ENCODE measurements around the gene CDH4.
"Not testable (repeated sequence)": the region's sequence is repeated elsewhere in the genome, so short reads cannot be mapped to it uniquely, and the experiment has no call there.

Gene CDH4

DNA sequence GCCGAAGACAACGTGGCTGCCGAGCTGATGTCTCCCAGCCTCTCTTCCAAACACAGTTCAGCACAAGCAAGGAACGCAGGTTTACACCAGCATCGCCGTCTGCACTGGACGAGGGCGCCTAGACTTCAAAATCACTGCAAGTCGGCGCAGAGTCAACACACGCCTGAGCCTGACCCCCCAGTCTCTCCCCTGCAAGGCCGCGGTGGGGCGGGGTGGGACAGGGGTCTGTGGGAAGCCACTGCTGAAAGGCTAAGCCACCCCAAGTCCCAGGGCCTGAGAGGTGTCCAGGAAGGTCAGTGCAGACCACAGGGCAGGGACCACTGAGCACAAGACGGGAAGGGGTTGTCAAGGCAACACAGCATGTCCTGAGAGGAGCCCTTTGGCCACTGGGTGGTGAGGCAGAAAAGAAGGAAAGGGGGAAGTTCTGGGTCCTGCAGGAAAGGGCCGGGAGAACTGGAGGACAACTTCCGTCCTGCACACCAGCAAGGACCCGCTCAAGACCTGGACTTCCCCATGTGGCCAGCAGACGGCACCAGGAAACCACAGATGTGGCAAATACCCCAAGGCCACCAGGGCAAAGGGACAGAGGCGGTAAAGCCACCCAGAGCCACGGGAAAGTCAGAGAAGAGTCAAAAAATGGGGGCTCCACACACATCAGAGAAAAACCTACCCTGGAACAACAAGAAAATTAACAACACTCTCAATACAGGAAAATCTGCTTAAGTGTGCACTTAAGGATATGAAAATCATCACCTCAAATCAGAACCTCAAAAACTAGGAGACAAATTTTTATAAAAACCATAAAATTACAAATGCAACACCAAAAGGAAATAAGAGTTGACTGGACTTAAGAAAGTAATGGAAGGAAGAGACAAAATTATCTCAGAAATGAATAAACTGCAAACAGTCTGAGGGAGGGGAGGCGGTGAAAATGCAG, 728.9 kb downstream of the CDH4 start:
- H3K27me3 ChIP-seq (ENCODE audit: control insufficient read depth, insufficient read depth, low read length) = no peaks in the 10 kb centered on the region
- H3K4me1 ChIP-seq (ENCODE audit: control insufficient read depth, insufficient read depth, low read length) = no peaks in the 10 kb centered on the region
- no peak overlapping the region for H3K9ac ChIP-seq (ENCODE audit: low read depth, low read length)
- H3K4me2 ChIP-seq (ENCODE audit: low read length) = no peak overlapping the region
- no peaks in the 10 kb centered on the region for H3K9me3 ChIP-seq (replicated peaks; ENCODE audit: low read length)
- H3K4me3 ChIP-seq (ENCODE audit: low read length) = no peak overlapping the region
- peaks cover 9% of the 10 kb centered on the region for H3K36me3 ChIP-seq (ENCODE audit: insufficient read depth, low read length)

DNA sequence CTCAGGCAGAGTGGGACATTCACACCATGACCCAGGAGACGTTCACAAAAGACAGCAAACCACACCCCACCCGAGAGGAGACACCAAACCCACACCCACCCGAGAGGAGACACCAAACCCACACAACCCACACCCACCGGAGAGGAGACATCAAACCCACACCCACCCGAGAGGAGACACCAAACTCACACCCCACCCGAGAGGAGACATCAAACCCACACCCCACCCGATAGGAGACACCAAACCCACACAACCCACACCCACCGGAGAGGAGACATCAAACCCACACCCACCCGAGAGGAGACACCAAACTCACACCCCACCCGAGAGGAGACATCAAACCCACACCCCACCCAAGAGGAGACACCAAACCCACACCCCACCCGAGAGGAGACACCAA, 729.6 kb downstream of the CDH4 start:
- not testable (repeated sequence) for H3K4me2 ChIP-seq (ENCODE audit: low read length); H3K36me3 ChIP-seq (ENCODE audit: insufficient read depth, low read length); H3K9me3 ChIP-seq (replicated peaks; ENCODE audit: low read length); H3K4me3 ChIP-seq (ENCODE audit: low read length); H3K4me1 ChIP-seq (ENCODE audit: control insufficient read depth, insufficient read depth, low read length); H3K27me3 ChIP-seq (ENCODE audit: control insufficient read depth, insufficient read depth, low read length); H3K9ac ChIP-seq (ENCODE audit: low read depth, low read length)

DNA sequence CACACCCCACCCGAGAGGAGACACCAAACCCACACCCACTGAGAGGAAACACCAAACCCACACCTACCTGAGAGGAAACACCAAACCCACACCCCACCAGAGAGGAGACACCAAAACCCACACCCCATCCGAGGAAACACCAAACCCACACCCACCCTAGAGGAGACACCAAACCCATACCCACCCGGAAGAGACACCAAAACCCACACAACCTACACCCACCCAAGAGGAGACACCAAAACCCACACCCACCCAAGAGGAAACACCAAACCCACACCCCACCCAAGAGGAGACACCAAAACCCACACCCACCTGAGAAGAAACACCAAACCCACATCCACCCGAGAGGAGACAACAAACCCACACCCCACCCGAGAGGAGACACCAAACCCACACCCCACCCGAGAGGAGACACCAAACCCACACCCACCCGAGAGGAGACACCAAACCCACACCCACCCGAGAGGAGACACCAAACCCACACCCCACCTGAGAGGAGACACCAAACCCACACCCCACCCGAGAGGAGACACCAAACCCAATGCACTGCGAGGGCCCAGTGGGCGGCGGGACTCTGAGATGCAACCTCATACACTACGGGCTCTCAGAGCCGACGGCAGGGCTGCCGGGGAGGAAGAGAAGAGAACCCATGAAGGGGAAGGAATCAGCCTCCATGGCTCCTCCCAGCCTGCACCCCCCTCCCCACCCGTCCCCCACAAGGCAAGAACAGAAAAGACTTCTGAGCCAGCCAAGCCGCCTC, 730.3 kb downstream of the CDH4 start:
- H3K9me3 ChIP-seq (replicated peaks; ENCODE audit: low read length) = no peaks in the 10 kb centered on the region
- no peaks in the 10 kb centered on the region for H3K27me3 ChIP-seq (ENCODE audit: control insufficient read depth, insufficient read depth, low read length)
- no peak overlapping the region for H3K4me3 ChIP-seq (ENCODE audit: low read length)
- H3K36me3 ChIP-seq (ENCODE audit: insufficient read depth, low read length) = peaks cover 7% of the 10 kb centered on the region
- H3K4me1 ChIP-seq (ENCODE audit: control insufficient read depth, insufficient read depth, low read length) = no peaks in the 10 kb centered on the region
- H3K4me2 ChIP-seq (ENCODE audit: low read length) = no peak overlapping the region
- no peak overlapping the region for H3K9ac ChIP-seq (ENCODE audit: low read depth, low read length)

DNA sequence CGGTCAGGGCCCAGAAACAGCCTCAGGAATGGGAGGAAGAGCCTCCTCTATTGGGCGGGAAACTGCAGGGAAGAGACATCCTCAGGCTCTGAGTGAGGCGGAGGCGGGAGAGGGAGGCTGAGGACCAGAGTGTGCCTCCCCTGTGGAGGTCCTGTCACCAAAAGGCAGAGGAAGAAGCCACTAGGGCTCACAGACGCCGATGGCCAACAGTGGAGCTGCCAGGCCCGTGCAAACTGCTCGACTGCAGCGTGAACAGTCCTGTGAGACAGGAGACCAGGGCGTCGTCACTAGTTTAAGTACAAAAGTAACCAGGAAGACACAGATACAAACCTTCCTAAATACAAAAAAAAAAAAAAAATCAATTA, 730.9 kb downstream of the CDH4 start:
- H3K36me3 ChIP-seq (ENCODE audit: insufficient read depth, low read length) = peaks cover 7% of the 10 kb centered on the region
- H3K27me3 ChIP-seq (ENCODE audit: control insufficient read depth, insufficient read depth, low read length) = no peaks in the 10 kb centered on the region
- no peaks in the 10 kb centered on the region for H3K9me3 ChIP-seq (replicated peaks; ENCODE audit: low read length)
- H3K4me3 ChIP-seq (ENCODE audit: low read length) = no peak overlapping the region
- H3K4me2 ChIP-seq (ENCODE audit: low read length) = no peak overlapping the region
- no peak overlapping the region for H3K9ac ChIP-seq (ENCODE audit: low read depth, low read length)
- H3K4me1 ChIP-seq (ENCODE audit: control insufficient read depth, insufficient read depth, low read length) = no peaks in the 10 kb centered on the region

DNA sequence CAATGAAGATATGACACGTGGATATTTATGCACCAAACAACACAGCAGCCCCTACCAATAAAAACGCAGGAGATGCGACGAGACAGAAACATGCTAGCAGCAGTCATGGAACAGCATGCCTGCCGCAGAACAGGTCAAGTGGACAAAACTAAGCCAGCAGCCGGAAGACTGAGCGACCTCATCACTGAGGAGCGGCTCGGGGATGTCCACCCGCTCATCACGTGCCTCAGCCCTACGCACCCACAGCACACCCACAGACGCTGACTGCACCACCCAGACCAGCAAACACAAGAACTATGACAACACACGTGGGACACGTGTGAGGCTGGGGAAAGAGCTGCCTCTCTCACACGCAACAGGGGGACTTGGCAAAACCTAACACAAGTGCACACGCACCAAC, 731.9 kb downstream of the CDH4 start:
- Histone ChIP-seq H3K4me1 (ENCODE audit: control insufficient read depth, insufficient read depth, low read length) (no peaks in the 10 kb centered on the region), H3K9ac (ENCODE audit: low read depth, low read length) (no peak overlapping the region), H3K9me3 (replicated peaks; ENCODE audit: low read length) (no peaks in the 10 kb centered on the region), H3K36me3 (ENCODE audit: insufficient read depth, low read length) (peaks cover 7% of the 10 kb centered on the region), H3K27me3 (ENCODE audit: control insufficient read depth, insufficient read depth, low read length) (no peaks in the 10 kb centered on the region), H3K4me3 (ENCODE audit: low read length) (no peak overlapping the region), H3K4me2 (ENCODE audit: low read length) (no peak overlapping the region)

DNA sequence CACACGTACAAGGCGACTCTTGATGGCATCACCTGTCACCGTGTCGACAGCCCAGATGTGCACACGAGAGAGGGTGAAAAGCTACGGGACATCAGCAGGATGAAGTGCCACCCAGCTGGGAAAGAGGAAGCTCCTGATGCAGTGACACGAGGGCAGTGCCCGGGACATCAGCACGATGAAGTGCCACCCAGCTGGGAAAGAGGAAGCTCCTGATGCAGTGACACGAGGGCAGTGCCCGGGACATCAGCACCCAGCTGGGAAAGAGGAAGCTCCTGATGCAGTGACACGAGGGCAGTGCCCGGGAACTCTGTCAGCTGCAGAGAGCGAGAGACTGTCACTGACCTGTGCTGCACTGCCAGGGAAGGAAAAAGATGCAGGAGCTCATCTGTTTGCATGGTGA, 732.4 kb downstream of the CDH4 start:
- not testable (repeated sequence) for H3K27me3 ChIP-seq (ENCODE audit: control insufficient read depth, insufficient read depth, low read length); H3K9ac ChIP-seq (ENCODE audit: low read depth, low read length); H3K9me3 ChIP-seq (replicated peaks; ENCODE audit: low read length); H3K4me1 ChIP-seq (ENCODE audit: control insufficient read depth, insufficient read depth, low read length); H3K4me2 ChIP-seq (ENCODE audit: low read length); H3K4me3 ChIP-seq (ENCODE audit: low read length); H3K36me3 ChIP-seq (ENCODE audit: insufficient read depth, low read length)

DNA sequence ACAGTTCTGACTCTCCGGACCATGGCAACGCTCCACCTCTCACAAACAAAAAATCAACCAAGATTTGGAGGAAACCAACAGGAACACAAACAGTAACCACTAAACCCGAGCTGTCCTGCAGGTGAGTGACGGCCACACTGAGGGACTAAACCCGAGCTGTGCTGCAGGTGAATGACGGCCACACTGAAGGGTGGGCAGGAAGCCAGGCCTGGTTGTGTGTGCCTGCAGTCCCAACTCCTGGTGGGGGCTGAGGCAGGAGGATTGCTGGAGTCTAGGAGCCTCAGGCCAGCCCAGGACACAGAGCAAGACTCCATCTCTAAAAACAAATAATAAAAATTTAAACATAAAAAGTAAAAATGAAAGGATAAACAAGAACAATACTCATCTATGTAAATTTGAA, 733.0 kb downstream of the CDH4 start:
- no peaks in the 10 kb centered on the region for H3K4me1 ChIP-seq (ENCODE audit: control insufficient read depth, insufficient read depth, low read length)
- no peaks in the 10 kb centered on the region for H3K9me3 ChIP-seq (replicated peaks; ENCODE audit: low read length)
- no peaks in the 10 kb centered on the region for H3K27me3 ChIP-seq (ENCODE audit: control insufficient read depth, insufficient read depth, low read length)
- no peak overlapping the region for H3K9ac ChIP-seq (ENCODE audit: low read depth, low read length)
- no peak overlapping the region for H3K4me2 ChIP-seq (ENCODE audit: low read length)
- H3K36me3 ChIP-seq (ENCODE audit: insufficient read depth, low read length) = peaks cover 11% of the 10 kb centered on the region
- H3K4me3 ChIP-seq (ENCODE audit: low read length) = no peak overlapping the region

DNA sequence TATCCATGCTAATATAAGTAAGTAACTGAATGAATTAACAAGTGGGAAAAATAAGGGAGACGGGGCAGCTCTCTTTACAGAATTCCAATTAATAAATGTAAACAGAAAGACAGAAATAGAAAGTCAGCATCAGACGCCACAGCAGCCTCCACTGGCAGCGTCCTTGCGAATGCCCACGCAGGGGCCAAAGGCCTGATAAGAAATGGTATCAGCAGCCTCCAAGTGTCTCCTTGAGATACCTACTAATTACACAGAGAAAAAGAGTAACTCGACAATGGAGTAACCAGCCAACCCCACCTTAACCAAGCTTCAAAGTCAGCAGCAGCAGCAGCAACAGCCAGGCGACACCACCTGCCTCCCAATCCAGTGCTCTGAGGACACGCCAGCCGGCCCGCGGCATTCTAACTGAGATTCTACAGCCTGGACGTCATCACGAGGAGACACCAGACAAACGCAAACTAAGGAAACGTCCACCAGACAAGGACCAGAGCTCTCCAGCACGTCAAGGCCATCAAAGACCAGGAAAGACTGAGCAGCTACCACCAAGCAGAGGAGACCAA, 734.8 kb downstream of the CDH4 start:
- Histone ChIP-seq H3K27me3 (ENCODE audit: control insufficient read depth, insufficient read depth, low read length) (no peaks in the 10 kb centered on the region), H3K9ac (ENCODE audit: low read depth, low read length) (no peak overlapping the region), H3K9me3 (replicated peaks; ENCODE audit: low read length) (no peaks in the 10 kb centered on the region), H3K36me3 (ENCODE audit: insufficient read depth, low read length) (peaks cover 23% of the 10 kb centered on the region), H3K4me3 (ENCODE audit: low read length) (no peak overlapping the region), H3K4me1 (ENCODE audit: control insufficient read depth, insufficient read depth, low read length) (no peaks in the 10 kb centered on the region), H3K4me2 (ENCODE audit: low read length) (no peak overlapping the region)

DNA sequence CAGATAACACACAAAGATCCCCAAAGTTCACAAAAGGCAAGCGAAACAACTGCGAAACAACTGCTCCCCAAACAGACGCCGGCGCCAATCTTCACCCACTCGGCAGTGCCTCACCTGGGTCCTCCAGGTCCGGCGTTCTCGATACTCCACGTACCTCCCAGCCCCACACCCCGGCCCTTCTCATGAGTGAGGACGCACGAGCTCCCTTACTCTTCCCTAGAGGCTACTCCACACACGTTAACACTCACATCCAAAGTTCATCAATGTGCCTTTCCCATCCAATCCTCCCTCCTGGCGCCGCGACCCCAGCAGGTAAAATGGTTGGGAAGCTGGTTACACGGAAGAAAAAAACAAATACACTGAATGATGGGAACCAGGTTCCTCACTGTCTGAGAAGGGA, 736.6 kb downstream of the CDH4 start:
- Histone ChIP-seq H3K4me1 (ENCODE audit: control insufficient read depth, insufficient read depth, low read length) (no peaks in the 10 kb centered on the region), H3K27me3 (ENCODE audit: control insufficient read depth, insufficient read depth, low read length) (no peaks in the 10 kb centered on the region), H3K4me3 (ENCODE audit: low read length) (no peak overlapping the region), H3K4me2 (ENCODE audit: low read length) (no peak overlapping the region), H3K9me3 (replicated peaks; ENCODE audit: low read length) (no peaks in the 10 kb centered on the region), H3K9ac (ENCODE audit: low read depth, low read length) (no peak overlapping the region), H3K36me3 (ENCODE audit: insufficient read depth, low read length) (peaks cover 30% of the 10 kb centered on the region)

DNA sequence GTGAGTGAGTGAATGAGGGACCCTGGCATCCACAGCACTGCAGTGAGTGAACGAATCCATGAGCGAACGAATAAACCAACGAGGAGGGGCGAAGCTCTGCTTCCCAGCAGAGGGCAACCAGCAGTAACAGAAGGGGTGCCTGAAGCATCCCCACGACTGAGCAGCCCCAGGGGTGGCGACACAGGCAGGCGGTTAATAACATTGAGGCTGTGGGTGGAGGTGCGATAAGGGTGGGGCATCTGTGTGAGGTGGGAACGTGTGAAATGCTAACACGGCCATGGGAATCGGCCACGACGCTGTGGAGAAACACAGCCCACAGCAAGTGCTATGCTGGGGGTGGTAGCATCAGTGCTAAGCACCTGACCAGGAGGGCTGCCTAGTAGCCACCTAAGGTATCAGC, 737.7 kb downstream of the CDH4 start:
- H3K9ac ChIP-seq (ENCODE audit: low read depth, low read length) = no peak overlapping the region
- peaks cover 27% of the 10 kb centered on the region for H3K36me3 ChIP-seq (ENCODE audit: insufficient read depth, low read length)
- no peaks in the 10 kb centered on the region for H3K9me3 ChIP-seq (replicated peaks; ENCODE audit: low read length)
- no peaks in the 10 kb centered on the region for H3K4me1 ChIP-seq (ENCODE audit: control insufficient read depth, insufficient read depth, low read length)
- no peaks in the 10 kb centered on the region for H3K27me3 ChIP-seq (ENCODE audit: control insufficient read depth, insufficient read depth, low read length)
- H3K4me3 ChIP-seq (ENCODE audit: low read length) = no peak overlapping the region
- no peak overlapping the region for H3K4me2 ChIP-seq (ENCODE audit: low read length)
